Liver (tissue), 9 donors: Measurements from ENCODE around the gene UMODL1. TPM values are rescaled to one million over a fixed set of nuclear protein-coding genes. Genes with fewer than 3 reads are reported as not detected.

Source experiments
- DNase-seq: peaks from one replicate; pipeline ENCODE4 v3.0.0-alpha.2; 2017; ENCODE audit warnings: low spot score
- H3K27ac ChIP-seq, 2 donors: one replicate each; pipeline ENCODE4 v1.7.0; 2013; ENCODE audit warnings: inconsistent platforms in 2 of 2, low read length in 2 of 2, control low read depth in 1 of 2, low read depth in 1 of 2, mild to moderate bottlenecking in 1 of 2
- H3K27me3 ChIP-seq, 4 donors: one replicate each; pipeline versions ENCODE4 v1.6.1 to v1.7.0; 2013; ENCODE audit warnings: low read length in 3 of 4, inconsistent platforms in 1 of 4, mild to moderate bottlenecking in 1 of 4, moderate library complexity in 1 of 4; ENCODE audit not compliant: control insufficient read depth in 4 of 4, insufficient read depth in 4 of 4
- H3K36me3 ChIP-seq, 4 donors: one replicate each; pipeline versions ENCODE4 v1.6.1 to v1.7.0; 2013; ENCODE audit warnings: low read length in 3 of 4, mild to moderate bottlenecking in 3 of 4, low read depth in 1 of 4, moderate library complexity in 1 of 4; ENCODE audit not compliant: control insufficient read depth in 4 of 4, insufficient read depth in 3 of 4
- H3K4me1 ChIP-seq, 4 donors: one replicate each; pipeline versions ENCODE4 v1.6.1 to v1.7.0; 2013; ENCODE audit warnings: low read length in 3 of 4, mild to moderate bottlenecking in 3 of 4, moderate library complexity in 1 of 4; ENCODE audit not compliant: control insufficient read depth in 4 of 4, insufficient read depth in 4 of 4
- H3K4me3 ChIP-seq, 3 donors: one replicate each; pipeline versions ENCODE4 v1.6.1 to v1.7.0; 2013; ENCODE audit warnings: low read length in 3 of 3, control low read depth in 1 of 3, low read depth in 1 of 3, mild to moderate bottlenecking in 1 of 3
- H3K9ac ChIP-seq, 2 donors: one replicate each; pipeline ENCODE4 v1.7.0; 2013; ENCODE audit warnings: low read length in 2 of 2, mild to moderate bottlenecking in 2 of 2, moderate library complexity in 2 of 2, control low read depth in 1 of 2, low read depth in 1 of 2
- H3K9me3 ChIP-seq, 4 donors: one replicate each; pipeline versions ENCODE4 v1.6.1 to v1.7.0; 2013; ENCODE audit warnings: low read length in 3 of 4; ENCODE audit not compliant: control insufficient read depth in 4 of 4
- EGR1 ChIP-seq, 2 donors: IDR thresholded peaks; 2 replicates each; pipeline ENCODE4 v1.6.1; 2016 to 2018; ENCODE audit warnings: antibody characterized with exemption in 2 of 2, low read depth in 2 of 2
- FOXA1 ChIP-seq: IDR thresholded peaks from 2 replicates; pipeline ENCODE4 v1.6.1; 2016; ENCODE audit warnings: antibody characterized with exemption
- FOXA2 ChIP-seq: IDR thresholded peaks from 2 replicates; pipeline ENCODE4 v1.6.1; 2016; ENCODE audit warnings: antibody characterized with exemption
- GABPA ChIP-seq, 2 donors: IDR thresholded peaks in 1 of 2; conservative IDR thresholded peaks in 1 of 2; 2 replicates each; pipeline ENCODE4 v1.6.1; 2016; ENCODE audit warnings: antibody characterized with exemption in 2 of 2, mild to moderate bottlenecking in 1 of 2, moderate library complexity in 1 of 2
- HNF4A ChIP-seq, 2 donors: conservative IDR thresholded peaks; 2 replicates each; pipeline ENCODE4 v1.6.1; 2016; ENCODE audit warnings: antibody characterized with exemption in 2 of 2, mild to moderate bottlenecking in 2 of 2
- HNF4G ChIP-seq: IDR thresholded peaks from 2 replicates; pipeline ENCODE4 v1.6.1; 2016; ENCODE audit warnings: antibody characterized with exemption
- JUND ChIP-seq, 2 donors: IDR thresholded peaks; 2 replicates each; pipeline ENCODE4 v1.6.1; 2016; ENCODE audit warnings: antibody characterized with exemption in 2 of 2
- NR2F2 ChIP-seq: IDR thresholded peaks from 2 replicates; pipeline ENCODE4 v1.6.1; 2016; ENCODE audit warnings: antibody characterized with exemption
- RAD21 ChIP-seq, 2 donors: IDR thresholded peaks; 2 replicates each; pipeline ENCODE4 v1.6.1; 2016; ENCODE audit warnings: antibody characterized with exemption in 2 of 2, mild to moderate bottlenecking in 2 of 2
- REST ChIP-seq: IDR thresholded peaks from 2 replicates; pipeline ENCODE4 v1.6.1; 2016; ENCODE audit warnings: antibody characterized with exemption, mild to moderate bottlenecking
- RXRA ChIP-seq, 2 donors: IDR thresholded peaks; 2 replicates each; pipeline ENCODE4 v1.6.1; 2017 to 2018; ENCODE audit warnings: antibody characterized with exemption in 2 of 2, mild to moderate bottlenecking in 1 of 2
- SP1 ChIP-seq: IDR thresholded peaks from 2 replicates; pipeline ENCODE4 v1.6.1; 2018; ENCODE audit warnings: antibody characterized with exemption, mild to moderate bottlenecking
- TAF1 ChIP-seq: conservative IDR thresholded peaks from 2 replicates; pipeline ENCODE4 v1.6.1; 2016; ENCODE audit warnings: antibody characterized with exemption, mild to moderate bottlenecking
- YY1 ChIP-seq: IDR thresholded peaks from 2 replicates; pipeline ENCODE4 v1.6.1; 2016; ENCODE audit warnings: antibody characterized with exemption, mild to moderate bottlenecking
- WGBS: extraction: QIAGEN DNeasy Blood & Tissue Kit; methylation state at CpG from one replicate; pipeline ENCODE4 v1.1.7; 2013; 5-methylcytosine and 5-hydroxymethylcytosine counted together
- polyA plus RNA-seq, 2 donors: library from polyadenylated mRNA; stranded (reverse) in 1 of 2; unstranded in 1 of 2; fragments of 200-250 nt in 1 of 2; fragments of >200 nt in 1 of 2; fragmentation: Nextera tagmentation in 1 of 2; extraction: Ambion mirVana in 1 of 2; gene quantifications; one replicate each; pipeline versions ENCODE4 v1.2.1 to v1.2.3, GENCODE V29; 2013 to 2015
- total RNA-seq, 2 donors: library from RNA; depleted of rRNA; stranded (reverse); fragments of >200 nt; gene quantifications; one replicate each; pipeline ENCODE4 v1.2.3, GENCODE V29; 2014
- TF ChIP-seq, protein P1 (sequence below): IDR thresholded peaks from 2 replicates; pipeline ENCODE4 v1.6.1; 2016; ENCODE audit warnings: antibody characterized with exemption
- TF ChIP-seq, protein P2 (sequence below): IDR thresholded peaks from 2 replicates; pipeline ENCODE4 v1.6.1; 2016; ENCODE audit warnings: antibody characterized with exemption
- TF ChIP-seq, protein P3 (sequence below): IDR thresholded peaks from 2 replicates; pipeline ENCODE4 v1.6.1; 2016; ENCODE audit warnings: antibody characterized with exemption
- TF ChIP-seq, protein P4 (sequence below): fragments of 150-350 bp; IDR thresholded peaks from 2 replicates; pipeline ENCODE4 v1.5.1; 2017; ENCODE audit warnings: improper control_type of control experiment, low read depth, low read length; ENCODE audit not compliant: missing input control
- donor health status: healthy.
- donor health status: healthy.
- donor health status: healthy.
- donor health status: healthy.
- donor health status: healthy.

UMODL1 gene
- total and polyA plus RNA-seq, 4 donors = 0.08 to 0.14 (median 0.08) TPM; not detected in 1

DNA sequence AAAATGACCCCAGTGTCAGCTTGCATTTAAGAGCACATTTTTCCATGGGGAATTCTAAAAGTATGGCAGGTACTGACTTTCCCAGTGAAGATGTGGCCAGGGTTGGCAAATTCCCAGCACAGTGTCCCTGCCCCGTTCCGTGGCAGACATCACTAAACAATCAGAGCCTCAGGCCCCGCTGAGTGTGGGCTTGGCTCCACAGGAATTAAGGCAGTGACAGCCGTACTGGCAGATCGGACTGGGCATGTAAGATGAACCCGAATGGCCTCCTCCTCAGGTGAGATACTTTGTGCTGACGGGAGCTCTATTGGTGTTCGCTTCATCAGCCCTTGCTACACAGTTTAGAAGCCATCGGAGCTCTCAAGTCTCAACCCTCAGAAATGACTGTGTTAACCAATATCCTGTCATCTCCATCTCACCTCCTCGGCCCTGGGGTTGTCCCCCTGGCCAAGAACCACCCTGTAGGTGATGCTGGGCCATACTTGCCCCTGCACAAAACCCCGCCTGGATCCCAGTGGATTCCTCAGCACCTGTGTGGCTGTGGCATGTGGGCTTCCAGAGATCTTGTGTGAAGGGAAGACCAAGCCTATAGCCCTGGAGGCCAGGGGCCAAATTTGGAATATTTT is 118.9 kb downstream of the UMODL1 start:
- no peak overlapping the region for H3K9ac ChIP-seq
- no peaks in the 10 kb centered on the region for H3K27me3 ChIP-seq
- 83% methylated on average over 11 of the region's 11 CpGs for WGBS
- H3K9me3 ChIP-seq = no peaks in the 10 kb centered on the region
- TF ChIP-seq RAD21 (IDR thresholded peaks at IDR 0.05) = no peak
- no peak for TF ChIP-seq FOXA2
- no peak for TF ChIP-seq YY1
- TF ChIP-seq, protein P1, sequence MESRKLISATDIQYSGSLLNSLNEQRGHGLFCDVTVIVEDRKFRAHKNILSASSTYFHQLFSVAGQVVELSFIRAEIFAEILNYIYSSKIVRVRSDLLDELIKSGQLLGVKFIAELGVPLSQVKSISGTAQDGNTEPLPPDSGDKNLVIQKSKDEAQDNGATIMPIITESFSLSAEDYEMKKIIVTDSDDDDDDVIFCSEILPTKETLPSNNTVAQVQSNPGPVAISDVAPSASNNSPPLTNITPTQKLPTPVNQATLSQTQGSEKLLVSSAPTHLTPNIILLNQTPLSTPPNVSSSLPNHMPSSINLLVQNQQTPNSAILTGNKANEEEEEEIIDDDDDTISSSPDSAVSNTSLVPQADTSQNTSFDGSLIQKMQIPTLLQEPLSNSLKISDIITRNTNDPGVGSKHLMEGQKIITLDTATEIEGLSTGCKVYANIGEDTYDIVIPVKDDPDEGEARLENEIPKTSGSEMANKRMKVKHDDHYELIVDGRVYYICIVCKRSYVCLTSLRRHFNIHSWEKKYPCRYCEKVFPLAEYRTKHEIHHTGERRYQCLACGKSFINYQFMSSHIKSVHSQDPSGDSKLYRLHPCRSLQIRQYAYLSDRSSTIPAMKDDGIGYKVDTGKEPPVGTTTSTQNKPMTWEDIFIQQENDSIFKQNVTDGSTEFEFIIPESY = no peak
- no peak for TF ChIP-seq JUND (IDR thresholded peaks at IDR 0.05)
- no peak for TF ChIP-seq TAF1
- no peak for TF ChIP-seq RXRA (IDR thresholded peaks at IDR 0.05)
- TF ChIP-seq EGR1 (IDR thresholded peaks at IDR 0.05; ENCODE audit: low read depth in 2 of 2) = no peak
- TF ChIP-seq NR2F2 = no peak
- no peak for TF ChIP-seq REST
- TF ChIP-seq, protein P2, sequence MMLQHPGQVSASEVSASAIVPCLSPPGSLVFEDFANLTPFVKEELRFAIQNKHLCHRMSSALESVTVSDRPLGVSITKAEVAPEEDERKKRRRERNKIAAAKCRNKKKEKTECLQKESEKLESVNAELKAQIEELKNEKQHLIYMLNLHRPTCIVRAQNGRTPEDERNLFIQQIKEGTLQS = no peak
- H3K36me3 ChIP-seq = no peaks in the 10 kb centered on the region
- no peaks in the 10 kb centered on the region for H3K4me1 ChIP-seq
- no peak overlapping the region for H3K4me3 ChIP-seq
- DNase-seq = no peak
- H3K27ac ChIP-seq = no peak overlapping the region

- Histone ChIP-seq H3K4me3 (no peak overlapping the region), H3K4me1 (no peaks in the 10 kb centered on the region), H3K9me3 (no peaks in the 10 kb centered on the region), H3K36me3 (no peaks in the 10 kb centered on the region), H3K27me3 (no peaks in the 10 kb centered on the region), H3K27ac (no peak overlapping the region), H3K9ac (no peak overlapping the region)
- DNase-seq = no peak
- 89% methylated on average over 8 of the region's 8 CpGs for WGBS
- TF ChIP-seq RAD21 (IDR thresholded peaks at IDR 0.05) (no peak), JUND (IDR thresholded peaks at IDR 0.05) (no peak), YY1 (no peak), RXRA (IDR thresholded peaks at IDR 0.05) (no peak), NR2F2 (no peak), SP1 (no peak), FOXA1 (no peak), GABPA (IDR thresholded peaks at IDR 0.05 in 1 of 2, conservative IDR thresholded peaks at IDR 0.05 in 1 of 2) (no peak), REST (no peak), HNF4G (no peak), TAF1 (no peak), FOXA2 (no peak), EGR1 (IDR thresholded peaks at IDR 0.05; ENCODE audit: low read depth in 2 of 2) (no peak), HNF4A (conservative IDR thresholded peaks at IDR 0.05) (no peak)
- TF ChIP-seq, protein P3, sequence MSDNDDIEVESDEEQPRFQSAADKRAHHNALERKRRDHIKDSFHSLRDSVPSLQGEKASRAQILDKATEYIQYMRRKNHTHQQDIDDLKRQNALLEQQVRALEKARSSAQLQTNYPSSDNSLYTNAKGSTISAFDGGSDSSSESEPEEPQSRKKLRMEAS = no peak
- TF ChIP-seq, protein P1 = no peak
- TF ChIP-seq, protein P4, sequence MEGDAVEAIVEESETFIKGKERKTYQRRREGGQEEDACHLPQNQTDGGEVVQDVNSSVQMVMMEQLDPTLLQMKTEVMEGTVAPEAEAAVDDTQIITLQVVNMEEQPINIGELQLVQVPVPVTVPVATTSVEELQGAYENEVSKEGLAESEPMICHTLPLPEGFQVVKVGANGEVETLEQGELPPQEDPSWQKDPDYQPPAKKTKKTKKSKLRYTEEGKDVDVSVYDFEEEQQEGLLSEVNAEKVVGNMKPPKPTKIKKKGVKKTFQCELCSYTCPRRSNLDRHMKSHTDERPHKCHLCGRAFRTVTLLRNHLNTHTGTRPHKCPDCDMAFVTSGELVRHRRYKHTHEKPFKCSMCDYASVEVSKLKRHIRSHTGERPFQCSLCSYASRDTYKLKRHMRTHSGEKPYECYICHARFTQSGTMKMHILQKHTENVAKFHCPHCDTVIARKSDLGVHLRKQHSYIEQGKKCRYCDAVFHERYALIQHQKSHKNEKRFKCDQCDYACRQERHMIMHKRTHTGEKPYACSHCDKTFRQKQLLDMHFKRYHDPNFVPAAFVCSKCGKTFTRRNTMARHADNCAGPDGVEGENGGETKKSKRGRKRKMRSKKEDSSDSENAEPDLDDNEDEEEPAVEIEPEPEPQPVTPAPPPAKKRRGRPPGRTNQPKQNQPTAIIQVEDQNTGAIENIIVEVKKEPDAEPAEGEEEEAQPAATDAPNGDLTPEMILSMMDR = no peak
Observed at GRCh38 chr21:42190486-42190863, 119.4 kb downstream of the UMODL1 start.
